Sciatic nerve (tissue), 2 donors: ENCODE results near the gene HOXA10. TPM values are rescaled to one million over a fixed set of nuclear protein-coding genes. Genes with fewer than 3 reads are reported as not detected.

Experiments used
- ATAC-seq: fragments of 200-7000 bp; cut with Tn5 transposase; one replicate; pipeline ENCODE4 v1.9.1; 2020; ENCODE audit warnings: mild to moderate bottlenecking, moderate library complexity
- DNase-seq: peaks from one replicate; pipeline ENCODE4 v3.0.0-alpha.2; 2020; ENCODE audit warnings: low spot score
- intact Hi-C: fragments of 100-400 bp; cut with DNase I; formaldehyde crosslinking; loops from one replicate; pipeline ENCODE4 v1.14.2; 2022
- total RNA-seq: library from RNA; stranded (reverse); fragmentation: NEBNext Ultra II Directional; extraction: Animal tissue kit (Norgen Biotek cat#: 25700); gene quantifications from one replicate; pipeline ENCODE4 v1.2.1, GENCODE V29; 2021
- donor health status: DM: no; HTN: no; CAD: no.
- donor health status: DM: no; HTN: no; CAD: no.

The HOXA10 gene
- total RNA-seq, 1 donor from 2014 or later: 11.2 TPM

DNA sequence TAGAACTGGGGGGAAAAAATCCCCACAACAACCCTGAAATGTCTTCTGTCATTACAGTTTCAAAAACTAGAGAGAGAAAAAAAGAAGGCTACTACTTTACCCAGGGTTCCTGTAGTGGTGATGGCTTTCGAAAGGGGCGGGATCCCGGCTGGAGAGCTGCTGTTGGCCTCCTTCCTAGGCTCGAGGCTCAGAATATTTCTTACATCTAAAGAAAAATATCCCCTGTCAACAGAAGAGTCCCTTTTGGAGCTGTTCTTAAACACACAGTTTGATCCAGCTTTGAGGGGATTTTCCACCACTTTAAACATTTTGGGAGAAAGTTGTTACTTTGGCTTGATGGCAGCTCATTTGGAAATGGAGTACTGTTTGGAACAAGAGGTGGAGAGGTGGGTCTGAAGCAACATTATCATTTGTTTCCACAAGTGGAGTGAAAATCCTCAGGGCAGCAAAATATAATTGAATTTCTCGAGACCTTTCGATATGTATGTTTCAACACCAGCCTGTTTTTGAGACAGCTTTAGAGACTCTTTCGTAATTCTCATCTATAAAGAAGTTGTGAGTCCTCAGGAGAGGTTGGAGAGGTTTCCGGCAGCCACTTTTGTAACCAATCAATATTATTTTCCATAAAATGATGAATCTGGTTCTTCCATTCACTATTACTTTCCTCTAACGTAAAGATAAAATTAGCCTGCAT, 20.7 kb upstream of the HOXA10 start:
- intact Hi-C loops: loop anchor here (10.0 kb wide), 1 partner anchor 830 kb away; no protein-coding TSS in a partner anchor
- DNase-seq (no peak), ATAC-seq (no peak)

- DNase-seq (no peak), ATAC-seq (no peak)
- intact Hi-C loops: loop anchor here (10.0 kb wide), 1 partner anchor 831 kb away; no protein-coding TSS in a partner anchor
Observed at GRCh38 chr7:27194002-27194352, 19.9 kb upstream of the HOXA10 start.

DNA sequence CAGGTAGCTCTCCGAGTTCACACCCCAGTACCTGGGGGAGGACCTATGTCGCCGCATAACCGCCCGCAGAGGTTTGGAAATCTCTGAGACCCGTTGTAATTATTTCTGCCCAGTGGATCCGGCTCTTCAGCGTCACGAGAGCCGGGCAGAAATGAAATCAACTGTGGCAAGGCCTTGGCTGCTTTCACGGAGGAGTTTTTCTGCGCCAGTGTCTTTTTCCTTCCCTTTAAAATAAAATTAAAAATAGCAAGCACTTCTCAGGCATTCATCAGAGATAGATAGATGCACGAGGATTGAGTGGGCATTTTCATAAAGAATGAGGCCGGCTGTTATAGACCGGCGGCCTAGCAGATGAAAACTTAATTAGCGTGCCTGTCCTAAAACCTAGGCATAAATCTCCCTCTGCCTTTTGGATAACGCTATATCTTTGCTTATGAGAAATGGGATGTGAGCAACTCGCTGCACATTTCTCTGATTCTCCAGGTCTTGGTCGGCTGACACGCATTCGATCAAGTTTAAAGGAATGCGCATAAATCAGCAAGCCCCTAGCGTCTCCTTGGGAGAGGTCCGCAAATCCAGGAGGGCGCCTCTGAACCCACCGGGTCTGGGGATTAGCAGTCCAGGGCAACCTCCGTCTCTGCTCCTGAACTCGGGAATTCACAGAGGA, 19.3 kb upstream of the HOXA10 start:
- DNase-seq (no peak), ATAC-seq (no peak)
- intact Hi-C loops: loop anchor here (10.0 kb wide), 1 partner anchor 831 kb away; no protein-coding TSS in a partner anchor

DNA sequence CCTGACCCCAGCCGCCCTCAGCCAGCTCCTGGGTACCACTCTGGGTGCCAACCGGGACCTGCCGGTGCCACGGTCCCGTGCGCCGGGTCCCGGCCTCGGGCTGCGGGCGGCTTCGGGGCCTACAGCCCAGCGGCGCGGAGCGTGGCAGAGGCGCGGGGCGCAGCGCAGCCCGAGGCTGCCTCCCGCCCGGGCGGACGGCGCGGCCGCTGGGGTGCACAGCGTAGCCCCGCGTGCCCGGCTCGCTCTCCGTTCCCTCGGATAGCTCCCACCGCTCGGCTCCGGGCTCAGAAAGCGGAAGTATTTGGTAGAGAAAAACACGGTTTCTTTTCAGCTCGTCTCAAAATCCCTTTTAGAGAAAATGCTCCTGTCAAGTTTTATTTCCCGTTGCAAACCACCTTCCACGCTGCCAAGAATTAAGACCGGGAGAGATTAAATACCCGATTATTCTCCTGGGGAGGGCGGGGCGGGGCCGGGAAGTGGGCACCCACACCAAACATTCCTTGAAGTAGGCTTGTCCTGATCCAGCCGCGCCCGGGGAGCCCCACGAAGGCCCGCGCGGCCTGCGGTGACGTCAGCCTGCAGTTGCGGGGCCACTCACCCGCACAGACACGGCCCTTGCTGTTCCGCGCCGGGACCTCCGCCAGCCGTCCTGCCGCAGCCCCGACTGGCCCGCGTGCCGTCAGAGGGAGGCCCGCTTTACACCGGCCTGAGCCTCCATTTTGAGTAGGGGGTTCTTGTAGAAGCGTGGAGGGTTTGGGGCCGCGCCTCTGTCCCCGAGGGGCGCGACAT, 18.6 kb upstream of the HOXA10 start:
- ATAC-seq (peak; percentile 33), DNase-seq (no peak)
- intact Hi-C loops: loop anchor here (10.0 kb wide), 1 partner anchor 832 kb away; no protein-coding TSS in a partner anchor

- intact Hi-C loops: loop anchor here (10.0 kb wide), 1 partner anchor 833 kb away; no protein-coding TSS in a partner anchor
- ATAC-seq: peak; percentile 31
- DNase-seq: no peak
Observed at GRCh38 chr7:27191833-27192545, 17.9 kb upstream of the HOXA10 start.

- intact Hi-C loops: loop anchor here (10.0 kb wide), 1 partner anchor 834 kb away; no protein-coding TSS in a partner anchor
- DNase-seq (no peak), ATAC-seq (no peak)
Observed at GRCh38 chr7:27191161-27191731, 17.1 kb upstream of the HOXA10 start.

GRCh38 chr7:27189997-27190748, 16.1 kb upstream of the HOXA10 start:
- ATAC-seq (no peak), DNase-seq (no peak)
- intact Hi-C loops: loop anchor here (10.0 kb wide), 1 partner anchor 835 kb away; no protein-coding TSS in a partner anchor

- peak; percentile 58 for DNase-seq
- no peak for ATAC-seq
- intact Hi-C loops: no loop called here
Observed at GRCh38 chr7:27189295-27189996, 15.3 kb upstream of the HOXA10 start.

GRCh38 chr7:27188386-27189294, 14.5 kb upstream of the HOXA10 start:
- ATAC-seq (no peak), DNase-seq (peak; percentile 68)
- intact Hi-C loops: no loop called here

GRCh38 chr7:27187475-27188385, 13.6 kb upstream of the HOXA10 start:
- ATAC-seq (no peak), DNase-seq (peak; percentile 57)
- intact Hi-C loops: no loop called here

DNA sequence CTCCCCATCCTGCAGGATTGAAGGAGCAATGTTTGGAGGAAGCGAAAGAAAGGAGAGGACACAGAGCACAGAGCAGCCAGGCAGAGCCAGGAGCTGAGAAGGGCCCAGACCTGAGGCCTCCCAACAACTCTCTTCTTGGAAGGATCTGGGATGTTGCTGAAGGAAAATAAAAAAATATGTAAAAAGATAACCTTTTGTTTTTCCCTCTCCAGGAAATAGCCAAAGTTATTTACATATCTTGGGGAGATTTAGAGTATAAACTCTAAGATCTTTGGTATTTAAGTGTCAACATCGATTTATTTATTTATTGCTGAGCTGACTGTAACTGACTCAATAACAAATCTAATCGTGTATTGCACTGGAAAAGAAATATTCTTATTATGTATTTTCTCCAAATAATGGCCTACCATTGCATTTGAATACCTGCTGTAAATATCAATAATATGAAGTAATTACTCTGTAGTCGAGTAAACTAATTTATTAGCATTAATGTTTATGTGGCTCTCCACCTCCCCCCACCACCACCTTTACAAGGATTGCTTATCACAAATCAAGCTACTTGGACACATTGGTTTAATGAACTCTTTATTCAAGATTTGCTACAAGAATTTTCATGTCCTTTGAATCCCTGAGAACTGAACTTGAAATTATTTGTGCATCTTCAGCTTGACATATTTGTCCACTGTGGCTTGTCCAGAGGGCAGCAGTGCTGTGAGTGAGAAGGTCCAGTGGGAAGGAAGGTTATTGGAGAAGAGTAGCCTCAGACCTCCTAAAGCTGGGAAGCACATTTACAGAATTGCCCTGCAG, 12.8 kb upstream of the HOXA10 start:
- no peak for ATAC-seq
- intact Hi-C loops: no loop called here

GRCh38 chr7:27185854-27186667, 11.9 kb upstream of the HOXA10 start:
- ATAC-seq (peak; percentile 2), DNase-seq (peak; percentile 60)
- intact Hi-C loops: no loop called here

More for the DNA sequence above, 12.8 kb upstream of the HOXA10 start:
- no peak for DNase-seq

DNA sequence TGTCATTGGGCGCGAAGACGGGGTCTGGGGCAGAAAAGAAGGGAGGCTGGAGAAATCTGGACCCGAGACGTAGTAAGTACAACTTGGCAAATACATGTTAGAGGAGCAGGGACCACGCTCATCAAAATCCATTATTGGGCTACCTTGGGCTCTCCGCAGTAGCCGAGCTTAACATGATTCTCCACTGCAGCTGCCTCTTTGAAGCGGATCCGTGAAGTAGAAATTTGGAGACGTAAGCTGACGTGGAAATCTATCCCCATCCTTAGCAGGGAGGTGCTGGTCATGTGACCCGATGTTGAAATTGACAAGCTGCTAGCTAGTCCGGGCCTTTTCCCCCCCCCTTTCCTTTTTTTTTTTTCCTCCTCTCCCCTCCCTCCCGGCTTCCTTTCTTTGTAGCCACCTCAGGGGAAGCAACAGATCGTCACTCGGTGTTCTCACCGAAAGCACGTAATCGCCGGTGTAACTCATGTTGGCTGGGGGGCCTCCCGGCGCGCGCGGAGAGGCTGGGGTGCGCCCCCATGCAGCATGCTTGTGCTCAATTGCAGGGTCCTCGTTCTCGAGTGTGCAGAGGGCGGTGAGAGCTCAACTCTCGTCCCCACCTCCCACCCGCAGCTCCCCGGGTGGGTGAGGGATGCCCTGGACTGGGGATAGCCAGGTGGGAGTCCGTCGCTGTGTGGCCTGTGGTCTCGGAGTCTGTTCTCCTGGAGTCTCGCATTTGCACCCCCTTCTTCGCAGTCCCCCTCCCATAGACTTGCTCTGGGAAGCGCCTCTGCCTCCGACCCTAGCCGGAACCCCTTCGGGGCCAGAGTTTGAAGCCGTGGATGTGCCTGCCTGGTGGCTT, 11.1 kb upstream of the HOXA10 start, which contains the start of gene HOXA11:
HOXA11 (minus strand) TSS at position 220 of the 841 bp plus-strand sequence; CDS start at position 132, 88 bp downstream.
- peak; percentile 76 for DNase-seq
- intact Hi-C loops: no loop called here
- peak; percentile 78 for ATAC-seq
